ENCODE results near the gene PNCK. TPM values are rescaled to one million over a fixed set of nuclear protein-coding genes. Genes with fewer than 3 reads are reported as not detected.

Gene PNCK
- total RNA-seq, 1 experiment from 2014 or later, result 0.84 TPM

DNA sequence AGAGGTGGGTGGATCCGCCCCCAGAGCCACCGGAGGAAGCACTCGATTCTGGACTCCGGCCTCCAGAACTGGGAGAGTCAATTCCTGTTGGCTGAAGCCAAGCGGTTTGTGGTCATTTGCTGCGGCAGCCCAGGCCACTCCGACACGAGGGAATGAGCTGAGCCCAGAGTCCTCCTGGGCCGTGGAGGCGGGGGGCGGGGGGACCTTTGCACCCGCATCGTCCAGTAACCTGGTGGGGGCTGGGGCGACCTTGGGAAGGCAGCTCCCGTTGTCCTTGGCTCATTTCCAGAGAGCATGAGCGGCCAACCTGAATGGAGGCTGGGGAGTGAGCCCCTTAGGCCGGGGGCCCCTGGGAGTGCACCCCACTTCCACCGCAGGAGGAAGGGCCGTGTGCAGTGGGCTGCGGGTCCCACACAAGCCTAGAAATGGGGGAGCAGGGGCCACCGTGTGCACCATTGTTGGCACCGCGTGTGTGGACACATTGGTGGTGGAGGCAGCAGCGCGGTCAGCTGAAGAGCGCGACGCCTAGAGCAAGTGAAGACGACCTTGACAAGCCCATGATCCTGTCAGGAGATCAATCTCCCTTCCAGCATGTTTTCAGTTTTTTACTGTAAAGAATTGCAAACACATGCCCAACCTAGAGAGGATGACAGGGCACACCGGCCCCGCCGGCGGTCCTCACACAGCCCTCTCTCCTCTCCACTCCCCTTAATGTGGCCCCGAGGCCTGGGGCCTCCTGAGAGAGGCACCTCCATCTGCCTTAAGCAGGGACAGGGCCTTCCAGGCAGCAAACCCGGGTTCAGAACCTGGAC is 46.5 kb downstream of the PNCK start:
- Histone ChIP-seq H4K20me1 (ENCODE audit: insufficient read depth) (no peaks in the 10 kb centered on the region), H3K4me1 (ENCODE audit: control insufficient read depth in 1 of 2, insufficient read depth in 2 of 2, low read length in 2 of 2) (no peaks in the 10 kb centered on the region), H3K4me2 (ENCODE audit: low read length) (no peak overlapping the region), H3K79me2 (ENCODE audit: insufficient read depth, low read length) (no peaks in the 10 kb centered on the region), H3K36me3 (ENCODE audit: control insufficient read depth in 1 of 2, insufficient read depth in 2 of 2, low read length in 2 of 2) (no peaks in the 10 kb centered on the region), H3K4me3 (replicated peaks in 1 of 2; ENCODE audit: low read depth in 1 of 2, low read length in 2 of 2) (no peak overlapping the region), H3K9me2 (ENCODE audit: insufficient read depth) (no peaks in the 10 kb centered on the region), H3K9ac (ENCODE audit: low read length) (no peak overlapping the region), H3K9me3 (ENCODE audit: control insufficient read depth in 1 of 2, insufficient read depth in 1 of 2, low read depth in 1 of 2, low read length in 2 of 2) (no peaks in the 10 kb centered on the region), H3K27ac (ENCODE audit: low read depth, low read length) (no peak overlapping the region), H3K27me3 (ENCODE audit: insufficient read depth, low read length) (no peaks in the 10 kb centered on the region), H2AFZ (ENCODE audit: low read depth, low read length, poor library complexity, severe bottlenecking) (no peak overlapping the region)
- POLR2A ChIA-PET, result no interaction called here
- DNase-seq (ENCODE audit: low read depth, low spot score) (no peak), ATAC-seq (no peak)
- TF ChIP-seq FOSL1 (IDR thresholded peaks at IDR 0.05; ENCODE audit: low read depth), result no peak
- TF ChIP-seq POLR2AphosphoS5 (IDR thresholded peaks at IDR 0.05; ENCODE audit: low read depth, low read length), result no peak
- no peak for TF ChIP-seq ELF1 (IDR thresholded peaks at IDR 0.05; ENCODE audit: borderline replicate concordance, low read depth)
- TF ChIP-seq, protein P1, sequence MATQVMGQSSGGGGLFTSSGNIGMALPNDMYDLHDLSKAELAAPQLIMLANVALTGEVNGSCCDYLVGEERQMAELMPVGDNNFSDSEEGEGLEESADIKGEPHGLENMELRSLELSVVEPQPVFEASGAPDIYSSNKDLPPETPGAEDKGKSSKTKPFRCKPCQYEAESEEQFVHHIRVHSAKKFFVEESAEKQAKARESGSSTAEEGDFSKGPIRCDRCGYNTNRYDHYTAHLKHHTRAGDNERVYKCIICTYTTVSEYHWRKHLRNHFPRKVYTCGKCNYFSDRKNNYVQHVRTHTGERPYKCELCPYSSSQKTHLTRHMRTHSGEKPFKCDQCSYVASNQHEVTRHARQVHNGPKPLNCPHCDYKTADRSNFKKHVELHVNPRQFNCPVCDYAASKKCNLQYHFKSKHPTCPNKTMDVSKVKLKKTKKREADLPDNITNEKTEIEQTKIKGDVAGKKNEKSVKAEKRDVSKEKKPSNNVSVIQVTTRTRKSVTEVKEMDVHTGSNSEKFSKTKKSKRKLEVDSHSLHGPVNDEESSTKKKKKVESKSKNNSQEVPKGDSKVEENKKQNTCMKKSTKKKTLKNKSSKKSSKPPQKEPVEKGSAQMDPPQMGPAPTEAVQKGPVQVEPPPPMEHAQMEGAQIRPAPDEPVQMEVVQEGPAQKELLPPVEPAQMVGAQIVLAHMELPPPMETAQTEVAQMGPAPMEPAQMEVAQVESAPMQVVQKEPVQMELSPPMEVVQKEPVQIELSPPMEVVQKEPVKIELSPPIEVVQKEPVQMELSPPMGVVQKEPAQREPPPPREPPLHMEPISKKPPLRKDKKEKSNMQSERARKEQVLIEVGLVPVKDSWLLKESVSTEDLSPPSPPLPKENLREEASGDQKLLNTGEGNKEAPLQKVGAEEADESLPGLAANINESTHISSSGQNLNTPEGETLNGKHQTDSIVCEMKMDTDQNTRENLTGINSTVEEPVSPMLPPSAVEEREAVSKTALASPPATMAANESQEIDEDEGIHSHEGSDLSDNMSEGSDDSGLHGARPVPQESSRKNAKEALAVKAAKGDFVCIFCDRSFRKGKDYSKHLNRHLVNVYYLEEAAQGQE (IDR thresholded peaks at IDR 0.05; ENCODE audit: low read depth), result no peak
- no peak for TF ChIP-seq RAD21 (IDR thresholded peaks at IDR 0.05; ENCODE audit: low read depth)
- no peak for TF ChIP-seq YY1 (IDR thresholded peaks at IDR 0.05; ENCODE audit: extremely low read depth, insufficient replicate concordance, low read depth, low read length)
- no peak for TF ChIP-seq SP1 (IDR thresholded peaks at IDR 0.05; ENCODE audit: low read depth)
- no peak for TF ChIP-seq SRF (IDR thresholded peaks at IDR 0.05; ENCODE audit: low read depth)
- TF ChIP-seq, protein P2, sequence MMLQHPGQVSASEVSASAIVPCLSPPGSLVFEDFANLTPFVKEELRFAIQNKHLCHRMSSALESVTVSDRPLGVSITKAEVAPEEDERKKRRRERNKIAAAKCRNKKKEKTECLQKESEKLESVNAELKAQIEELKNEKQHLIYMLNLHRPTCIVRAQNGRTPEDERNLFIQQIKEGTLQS (IDR thresholded peaks at IDR 0.05), result no peak
- TF ChIP-seq SIN3A (IDR thresholded peaks at IDR 0.05; ENCODE audit: low read depth), result no peak
- intact Hi-C loops (cut with micrococcal nuclease), result no loop called here
- RAD21 ChIA-PET (ENCODE audit: low non-redundant PET in 1 of 2, low total read pairs in 2 of 2, uncharacterized antibody in 2 of 2, unreplicated experiment in 2 of 2), result no interaction called here
- CTCF ChIA-PET, result no interaction called here
- BruUV-seq (replicated peaks), result no TSS peak
